Gastroesophageal sphincter (tissue), 4 donors: ENCODE measurements around the gene ZG16B. TPM values are rescaled to one million over a fixed set of nuclear protein-coding genes. Genes with fewer than 3 reads are reported as not detected.
A peak's percentile ranks its signal among the peaks of the same experiment; 100 is the strongest.

Experiments
- ATAC-seq: fragments of 150-250 bp; one replicate; pipeline ENCODE4 v1.9.1; 2016; ENCODE audit warnings: mild to moderate bottlenecking, moderate library complexity
- H3K27ac ChIP-seq, 4 donors: fragments of 200-600 bp; sonication (generic) in 3 of 4; 1 replicate in 3 of 4; 2 replicates in 1 of 4; pipeline ENCODE4 v1.5.1; 2016 to 2019
- H3K27me3 ChIP-seq: fragments of 200-600 bp; sonication (generic); one replicate; pipeline ENCODE4 v1.5.1; 2019
- H3K36me3 ChIP-seq, 2 donors: fragments of 200-600 bp; sonication (generic); one replicate each; pipeline ENCODE4 v1.5.1; 2019; ENCODE audit warnings: control low read depth in 1 of 2
- H3K4me1 ChIP-seq, 3 donors: fragments of 200-600 bp; sonication (generic); 1 replicate in 2 of 3; 2 replicates in 1 of 3; pipeline ENCODE4 v1.5.1; 2016 to 2019; ENCODE audit warnings: control low read depth in 2 of 3
- H3K4me3 ChIP-seq, 2 donors: fragments of 200-600 bp; sonication (generic); one replicate each; pipeline ENCODE4 v1.5.1; 2019; ENCODE audit warnings: mild to moderate bottlenecking in 1 of 2, moderate library complexity in 1 of 2
- H3K9me3 ChIP-seq, 3 donors: fragments of 200-600 bp; sonication (generic); one replicate each; pipeline ENCODE4 v1.5.1; 2017 to 2019; ENCODE audit warnings: control low read depth in 2 of 3
- CTCF ChIP-seq, 4 experiments: fragments of 200-600 bp in 2 of 4; fragments of 450-650 bp in 2 of 4; sonication (generic) in 1 of 4; IDR thresholded peaks; one replicate each; pipeline ENCODE4 v1.5.1; 2017 to 2019; ENCODE audit warnings: antibody characterized with exemption in 4 of 4, mild to moderate bottlenecking in 2 of 4, moderate library complexity in 2 of 4
- EP300 ChIP-seq: sonication (generic); formaldehyde crosslinking; IDR thresholded peaks from one replicate; pipeline ENCODE4 v1.6.1; 2017; ENCODE audit warnings: antibody characterized with exemption, mild to moderate bottlenecking
- POLR2A ChIP-seq, 2 donors: fragments of 450-650 bp; IDR thresholded peaks; one replicate each; pipeline ENCODE4 v1.6.1; 2017; ENCODE audit warnings: antibody characterized with exemption in 2 of 2, mild to moderate bottlenecking in 2 of 2, moderate library complexity in 1 of 2
- POLR2AphosphoS5 ChIP-seq: sonication (generic); formaldehyde crosslinking; IDR thresholded peaks from one replicate; pipeline ENCODE4 v1.6.1; 2017; ENCODE audit warnings: antibody characterized with exemption
- WGBS, 2 donors: methylation state at CpG; one replicate each; pipeline ENCODE4 v1.1.5; 2018; ENCODE audit warnings: low coverage in 1 of 2; 5-methylcytosine and 5-hydroxymethylcytosine counted together
- total RNA-seq, 4 donors: library from RNA; depleted of rRNA; stranded (reverse); fragments of >200 nt; gene quantifications; one replicate each; pipeline ENCODE4 v1.1.0, GENCODE V29; 2016

ZG16B gene
- 10 to 100 TPM in 1 of 4 donors, not detected in 3; 37.5 TPM for total RNA-seq

GRCh38 chr16:2829501-2830354, at the start of gene ZG16B:
ZG16B (plus strand) TSS chr16:2830303; CDS start chr16:2830442, 139 bp downstream.
- no peaks in the 10 kb centered on the region for H3K36me3 ChIP-seq
- no peak within 1 kb of the TSS for H3K4me3 ChIP-seq
- TF ChIP-seq EP300: no peak
- TF ChIP-seq CTCF (IDR thresholded peaks at IDR 0.05): no peak
- no peak for TF ChIP-seq POLR2AphosphoS5
- no peak for TF ChIP-seq POLR2A (IDR thresholded peaks at IDR 0.05)
- ATAC-seq: no peak
- WGBS, 2 donors: 84 to 90% methylated on average over 5 of the region's 32 CpGs
- H3K27me3 ChIP-seq: peaks cover 70% of the 10 kb centered on the region
- H3K4me1 ChIP-seq: no peaks in the 10 kb centered on the region
- H3K27ac ChIP-seq: no peak within 1 kb of the TSS
- H3K9me3 ChIP-seq: no peaks in the 10 kb centered on the region

GRCh38 chr16:2782583-2783351, 47.3 kb upstream of the ZG16B start:
- TF ChIP-seq POLR2A (IDR thresholded peaks at IDR 0.05) (no peak), EP300 (no peak), CTCF (IDR thresholded peaks at IDR 0.05) (no peak), POLR2AphosphoS5 (no peak)
- 38 to 79% methylated on average over 4 to 13 of the region's 20 CpGs for WGBS, 2 donors
- no peak overlapping the region for H3K27ac ChIP-seq

GRCh38 chr16:2783581-2784357, 46.3 kb upstream of the ZG16B start:
- Histone ChIP-seq H3K4me3 (no peak overlapping the region), H3K27ac (no peak overlapping the region), H3K4me1 (peaks cover 0 to 22% (median 3%) of the 10 kb centered on the region in 3 donors), H3K36me3 (no peaks in the 10 kb centered on the region), H3K27me3 (peaks cover 49% of the 10 kb centered on the region), H3K9me3 (no peaks in the 10 kb centered on the region)
- no peak for TF ChIP-seq POLR2A (IDR thresholded peaks at IDR 0.05)
- TF ChIP-seq EP300: no peak
- no peak for TF ChIP-seq CTCF (IDR thresholded peaks at IDR 0.05)
- no peak for TF ChIP-seq POLR2AphosphoS5
- ATAC-seq: no peak
- 40 to 100% methylated on average over 1 of the region's 15 CpGs for WGBS, 2 donors

More at GRCh38 chr16:2782583-2783351, 47.3 kb upstream of the ZG16B start:
- peaks cover 0 to 31% (median 10%) of the 10 kb centered on the region in 3 donors for H3K4me1 ChIP-seq
- H3K36me3 ChIP-seq: no peaks in the 10 kb centered on the region
- H3K4me3 ChIP-seq: no peak overlapping the region
- peaks cover 39% of the 10 kb centered on the region for H3K27me3 ChIP-seq
- H3K9me3 ChIP-seq: no peaks in the 10 kb centered on the region
- no peak for ATAC-seq

- WGBS, 2 donors: 61% methylated on average over 5 of the region's 15 CpGs; no CpG with 5 or more reads in 1 of the 2 donors
- ATAC-seq: no peak
- H3K36me3 ChIP-seq: no peaks in the 10 kb centered on the region
- no peak for TF ChIP-seq POLR2AphosphoS5
- no peak for TF ChIP-seq POLR2A (IDR thresholded peaks at IDR 0.05)
- TF ChIP-seq CTCF (IDR thresholded peaks at IDR 0.05): no peak
- no peak for TF ChIP-seq EP300
- peak overlapping the region in 1 of 2 donors; percentile 45 for H3K4me3 ChIP-seq
- H3K27ac ChIP-seq: no peak overlapping the region
- peaks cover 0 to 14% (median 0%) of the 10 kb centered on the region in 3 donors for H3K4me1 ChIP-seq
- H3K27me3 ChIP-seq: peaks cover 57% of the 10 kb centered on the region
- H3K9me3 ChIP-seq: no peaks in the 10 kb centered on the region
Measured at GRCh38 chr16:2784358-2785100, 45.6 kb upstream of the ZG16B start.
